ENCODE measurements around the gene ZFAND3.

Gene ZFAND3

GRCh38 chr6:37827603-37828265 is 8.2 kb downstream of the ZFAND3 start:
- DNase-seq: no peak

GRCh38 chr6:37830225-37830624 is 10.7 kb downstream of the ZFAND3 start:
- no peak for DNase-seq

- no peak for DNase-seq
Measured at GRCh38 chr6:37831457-37831856, 11.9 kb downstream of the ZFAND3 start.

- no peak for DNase-seq
Measured at GRCh38 chr6:37835923-37836322, 16.4 kb downstream of the ZFAND3 start.

GRCh38 chr6:37838219-37838921 is 18.8 kb downstream of the ZFAND3 start:
- no peak for DNase-seq

GRCh38 chr6:37840143-37840939 is 20.8 kb downstream of the ZFAND3 start:
- no peak for DNase-seq

- no peak for DNase-seq
Measured at GRCh38 chr6:37840940-37841300, 21.4 kb downstream of the ZFAND3 start.

GRCh38 chr6:37845026-37845911 is 25.7 kb downstream of the ZFAND3 start:
- no peak for DNase-seq

- no peak for DNase-seq
Measured at GRCh38 chr6:37845930-37846329, 26.4 kb downstream of the ZFAND3 start.

- no peak for DNase-seq
Measured at GRCh38 chr6:37847704-37848103, 28.2 kb downstream of the ZFAND3 start.

GRCh38 chr6:37848371-37848770 is 28.8 kb downstream of the ZFAND3 start:
- no peak for DNase-seq

- DNase-seq: no peak
Measured at GRCh38 chr6:37850260-37850659, 30.7 kb downstream of the ZFAND3 start.

- DNase-seq: no peak
Measured at GRCh38 chr6:37850728-37851285, 31.3 kb downstream of the ZFAND3 start.

- DNase-seq: no peak
Measured at GRCh38 chr6:37851997-37852524, 32.5 kb downstream of the ZFAND3 start.

- DNase-seq: no peak
Measured at GRCh38 chr6:37856285-37856684, 36.8 kb downstream of the ZFAND3 start.

- no peak for DNase-seq
Measured at GRCh38 chr6:37858363-37858762, 38.8 kb downstream of the ZFAND3 start.

- DNase-seq: no peak
Measured at GRCh38 chr6:37860226-37860839, 40.8 kb downstream of the ZFAND3 start.

- no peak for DNase-seq
Measured at GRCh38 chr6:37861452-37861851, 41.9 kb downstream of the ZFAND3 start.

GRCh38 chr6:37862430-37862829 is 42.9 kb downstream of the ZFAND3 start:
- no peak for DNase-seq

GRCh38 chr6:37862992-37863391 is 43.5 kb downstream of the ZFAND3 start:
- DNase-seq: no peak

- DNase-seq: no peak
Measured at GRCh38 chr6:37864250-37864649, 44.7 kb downstream of the ZFAND3 start.

- DNase-seq: no peak
Measured at GRCh38 chr6:37865504-37865903, 46.0 kb downstream of the ZFAND3 start.

Data from activated CD4-positive, CD25-positive, alpha-beta regulatory T cell treated with anti-CD3 and anti-CD28 coated beads, Interleukin-2, amount 50 U/mL, for 72 hours (primary cell).